Esophagus squamous epithelium (tissue), 4 donors: Measurements from ENCODE around the gene HJV.

Experiments used
- POLR2A ChIP-seq, 4 donors: fragments of 450-650 bp; IDR thresholded peaks; one replicate each; pipeline ENCODE4 v1.6.1; 2017; ENCODE audit warnings: antibody characterized with exemption in 4 of 4, mild to moderate bottlenecking in 4 of 4, moderate library complexity in 3 of 4
- TF ChIP-seq, protein P1 (sequence below), 6 experiments: fragments of 450-650 bp in 4 of 6; fragments of 200-600 bp in 2 of 6; sonication (generic) in 2 of 6; IDR thresholded peaks; one replicate each; pipeline ENCODE4 v1.5.1; 2016 to 2019; ENCODE audit warnings: antibody characterized with exemption in 6 of 6, mild to moderate bottlenecking in 4 of 6, moderate library complexity in 4 of 6

DNA sequence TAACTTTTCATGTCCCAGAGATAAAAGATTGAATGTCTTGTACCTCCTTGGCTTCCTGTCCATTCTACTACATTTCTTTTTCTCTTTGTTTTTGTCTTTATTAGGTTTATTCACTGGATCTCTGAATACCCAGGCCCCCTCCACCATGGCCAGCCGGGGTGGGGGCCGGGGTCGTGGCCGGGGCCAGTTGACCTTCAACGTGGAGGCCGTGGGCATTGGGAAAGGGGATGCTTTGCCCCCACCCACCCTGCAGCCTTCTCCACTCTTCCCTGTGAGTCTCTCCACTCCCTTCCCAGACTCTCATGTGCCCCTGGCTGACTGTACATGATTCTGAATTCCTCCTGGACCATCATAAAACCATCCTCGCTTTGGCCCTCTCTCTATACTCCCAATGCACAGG, 46.8 kb downstream of the HJV start:
- TF ChIP-seq, protein P1, sequence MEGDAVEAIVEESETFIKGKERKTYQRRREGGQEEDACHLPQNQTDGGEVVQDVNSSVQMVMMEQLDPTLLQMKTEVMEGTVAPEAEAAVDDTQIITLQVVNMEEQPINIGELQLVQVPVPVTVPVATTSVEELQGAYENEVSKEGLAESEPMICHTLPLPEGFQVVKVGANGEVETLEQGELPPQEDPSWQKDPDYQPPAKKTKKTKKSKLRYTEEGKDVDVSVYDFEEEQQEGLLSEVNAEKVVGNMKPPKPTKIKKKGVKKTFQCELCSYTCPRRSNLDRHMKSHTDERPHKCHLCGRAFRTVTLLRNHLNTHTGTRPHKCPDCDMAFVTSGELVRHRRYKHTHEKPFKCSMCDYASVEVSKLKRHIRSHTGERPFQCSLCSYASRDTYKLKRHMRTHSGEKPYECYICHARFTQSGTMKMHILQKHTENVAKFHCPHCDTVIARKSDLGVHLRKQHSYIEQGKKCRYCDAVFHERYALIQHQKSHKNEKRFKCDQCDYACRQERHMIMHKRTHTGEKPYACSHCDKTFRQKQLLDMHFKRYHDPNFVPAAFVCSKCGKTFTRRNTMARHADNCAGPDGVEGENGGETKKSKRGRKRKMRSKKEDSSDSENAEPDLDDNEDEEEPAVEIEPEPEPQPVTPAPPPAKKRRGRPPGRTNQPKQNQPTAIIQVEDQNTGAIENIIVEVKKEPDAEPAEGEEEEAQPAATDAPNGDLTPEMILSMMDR (IDR thresholded peaks at IDR 0.05), result no peak
- TF ChIP-seq POLR2A (IDR thresholded peaks at IDR 0.05), result no peak
